PC-3 (cell line): Measurements from ENCODE around the gene CXXC1. TPM values are rescaled to one million over a fixed set of nuclear protein-coding genes. Genes with fewer than 3 reads are reported as not detected.

Experiments used
- ATAC-seq: fragments of 200-7000 bp; cut with Tn5 transposase; 2 replicates; pipeline ENCODE4 v1.9.1; 2020; ENCODE audit warnings: mild to moderate bottlenecking, moderate library complexity
- BruUV-seq: library from RNA; stranded (reverse); fragments of 400-500 nt; replicated peaks from 2 replicates; lab custom pipeline; 2021; lab: Mats Ljungman, UMichigan
- CTCF ChIA-PET: fragments of 300-600 bp; sonication (Branson Sonifier 250); formaldehyde crosslinking; loops from one replicate; lab custom pipeline; 2022; ENCODE audit warnings: antibody characterized with exemption; lab: Charles Lee
- POLR2A ChIA-PET: fragments of 300-600 bp; sonication (Branson Sonifier 250); formaldehyde crosslinking; loops from one replicate; lab custom pipeline; 2022; ENCODE audit warnings: antibody characterized with exemption; ENCODE audit not compliant: unreplicated experiment; lab: Charles Lee
- DNase-seq: peaks from one replicate; pipeline ENCODE4 v3.0.0-alpha.2; 2015
- H2AFZ ChIP-seq: fragments of 300-600 bp; sonication (generic); 2 replicates; pipeline ENCODE4 v1.6.0; 2016; ENCODE audit warnings: antibody characterized with exemption, low read length
- H3F3A ChIP-seq: fragments of 300-600 bp; sonication (generic); one replicate; pipeline ENCODE4 v1.6.0; 2017; ENCODE audit warnings: antibody characterized with exemption, low read length, control low read depth, mild to moderate bottlenecking; ENCODE audit not compliant: unreplicated experiment
- H3K27ac ChIP-seq: fragments of 300-600 bp; sonication (generic); 2 replicates; pipeline ENCODE4 v1.5.1; 2016; ENCODE audit warnings: mild to moderate bottlenecking, low read length
- H3K27me3 ChIP-seq: fragments of 300-600 bp; sonication (generic); 2 replicates; pipeline ENCODE4 v1.6.1; 2016; ENCODE audit warnings: low read length, mixed read lengths
- H3K36me3 ChIP-seq: fragments of 300-600 bp; sonication (generic); 2 replicates; pipeline ENCODE4 v1.6.1; 2016; ENCODE audit warnings: low read depth, mixed run types, low read length, mixed read lengths
- H3K4me1 ChIP-seq: fragments of 300-600 bp; sonication (generic); 2 replicates; pipeline ENCODE4 v1.5.1; 2016; ENCODE audit warnings: low read length; ENCODE audit not compliant: insufficient read depth
- H3K4me2 ChIP-seq: fragments of 300-600 bp; sonication (generic); 2 replicates; pipeline ENCODE4 v1.6.0; 2016; ENCODE audit warnings: low read length
- H3K4me3 ChIP-seq: fragments of 300-600 bp; sonication (generic); 2 replicates; pipeline ENCODE4 v1.5.1; 2016; ENCODE audit warnings: mild to moderate bottlenecking, low read length, mixed read lengths
- H3K79me2 ChIP-seq: fragments of 300-600 bp; sonication (generic); 2 replicates; pipeline ENCODE4 v1.6.1; 2017; ENCODE audit warnings: low read length, mixed read lengths
- H3K9ac ChIP-seq: fragments of 300-600 bp; sonication (generic); 2 replicates; pipeline ENCODE4 v1.6.0; 2016; ENCODE audit warnings: mild to moderate bottlenecking, low read length
- H3K9me2 ChIP-seq: fragments of 300-600 bp; sonication (generic); replicated peaks from 2 replicates; pipeline ENCODE4 v1.6.1; 2016; ENCODE audit warnings: mixed run types, low read length, mixed read lengths
- H3K9me3 ChIP-seq: fragments of 300-600 bp; sonication (generic); 2 replicates; pipeline ENCODE4 v1.6.1; 2016; ENCODE audit warnings: low read length, mixed read lengths
- H4K20me1 ChIP-seq: fragments of 300-600 bp; sonication (generic); 2 replicates; pipeline ENCODE4 v1.6.1; 2016; ENCODE audit warnings: low read length, mixed read lengths
- EZH2 ChIP-seq: fragments of 300-600 bp; sonication (generic); IDR thresholded peaks from one replicate; pipeline ENCODE4 v1.6.1; 2017; ENCODE audit warnings: antibody characterized with exemption, mild to moderate bottlenecking, low read length; ENCODE audit not compliant: unreplicated experiment
- EZH2phosphoT487 ChIP-seq: fragments of 300-600 bp; sonication (generic); IDR thresholded peaks from 2 replicates; pipeline ENCODE4 v1.6.1; 2018; ENCODE audit warnings: mild to moderate bottlenecking, antibody characterized with exemption, low read length, borderline replicate concordance
- intact Hi-C: fragments of 100-400 bp; cut with micrococcal nuclease; formaldehyde crosslinking; loops from 2 replicates; pipeline ENCODE4 v1.9.0; 2023
- total RNA-seq: library from RNA; depleted of rRNA; stranded (reverse); fragments of >200 nt; gene quantifications from 2 replicates; pipeline ENCODE4 v1.2.3, GENCODE V29; 2014
- TF ChIP-seq, protein P1 (sequence below): fragments of 300-600 bp; sonication (generic); conservative IDR thresholded peaks from 2 replicates; pipeline ENCODE4 v1.5.1; 2017; ENCODE audit warnings: antibody characterized with exemption, low read depth, mild to moderate bottlenecking, low read length

CXXC1 gene
- total RNA-seq, 1 experiment from 2014 or later: 25.4 TPM

DNA sequence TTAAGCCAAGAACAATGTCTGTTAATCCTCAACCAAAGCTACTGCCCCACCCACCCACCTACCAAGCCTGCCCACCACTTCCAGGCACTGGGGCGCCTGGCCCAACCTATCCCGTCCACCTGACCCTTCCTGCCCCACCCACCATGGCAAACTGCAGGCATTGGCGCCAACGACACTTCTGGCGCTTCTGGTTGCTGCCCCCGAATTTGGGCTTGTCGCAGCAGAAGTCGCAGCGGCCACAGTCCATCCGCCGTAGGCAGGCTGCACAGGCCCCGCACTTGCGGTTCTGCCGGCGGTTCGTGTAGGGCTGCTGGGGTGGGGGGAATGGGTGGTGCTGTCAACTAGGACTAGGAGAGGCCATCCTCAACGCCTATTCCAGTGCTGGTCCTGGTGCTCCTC lies 13.4 kb downstream of the CXXC1 start:
- no peak overlapping the region for H3K4me3 ChIP-seq
- H3K9me3 ChIP-seq: no peaks in the 10 kb centered on the region
- intact Hi-C loops: no loop called here
- DNase-seq (no peak), ATAC-seq (no peak)
- no peak overlapping the region for H3K27ac ChIP-seq
- H2AFZ ChIP-seq: no peak overlapping the region
- ChIA-PET POLR2A (no interaction called here), CTCF (no interaction called here)
- H3K4me2 ChIP-seq: no peak overlapping the region
- H3K9ac ChIP-seq: no peak overlapping the region
- H3K4me1 ChIP-seq: peaks cover 6% of the 10 kb centered on the region; the same call in 1 of the 2 replicates
- no peaks in the 10 kb centered on the region for H3F3A ChIP-seq
- BruUV-seq: no TSS peak
- TF ChIP-seq, protein P1, sequence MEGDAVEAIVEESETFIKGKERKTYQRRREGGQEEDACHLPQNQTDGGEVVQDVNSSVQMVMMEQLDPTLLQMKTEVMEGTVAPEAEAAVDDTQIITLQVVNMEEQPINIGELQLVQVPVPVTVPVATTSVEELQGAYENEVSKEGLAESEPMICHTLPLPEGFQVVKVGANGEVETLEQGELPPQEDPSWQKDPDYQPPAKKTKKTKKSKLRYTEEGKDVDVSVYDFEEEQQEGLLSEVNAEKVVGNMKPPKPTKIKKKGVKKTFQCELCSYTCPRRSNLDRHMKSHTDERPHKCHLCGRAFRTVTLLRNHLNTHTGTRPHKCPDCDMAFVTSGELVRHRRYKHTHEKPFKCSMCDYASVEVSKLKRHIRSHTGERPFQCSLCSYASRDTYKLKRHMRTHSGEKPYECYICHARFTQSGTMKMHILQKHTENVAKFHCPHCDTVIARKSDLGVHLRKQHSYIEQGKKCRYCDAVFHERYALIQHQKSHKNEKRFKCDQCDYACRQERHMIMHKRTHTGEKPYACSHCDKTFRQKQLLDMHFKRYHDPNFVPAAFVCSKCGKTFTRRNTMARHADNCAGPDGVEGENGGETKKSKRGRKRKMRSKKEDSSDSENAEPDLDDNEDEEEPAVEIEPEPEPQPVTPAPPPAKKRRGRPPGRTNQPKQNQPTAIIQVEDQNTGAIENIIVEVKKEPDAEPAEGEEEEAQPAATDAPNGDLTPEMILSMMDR: no peak
- TF ChIP-seq EZH2 (no peak), EZH2phosphoT487 (no peak)
- H3K9me2 ChIP-seq: no peaks in the 10 kb centered on the region
- no peaks in the 10 kb centered on the region for H4K20me1 ChIP-seq
- peaks cover 6% of the 10 kb centered on the region for H3K79me2 ChIP-seq
- H3K27me3 ChIP-seq: no peaks in the 10 kb centered on the region
- no peaks in the 10 kb centered on the region; the same call in 1 of the 2 replicates for H3K36me3 ChIP-seq

DNA sequence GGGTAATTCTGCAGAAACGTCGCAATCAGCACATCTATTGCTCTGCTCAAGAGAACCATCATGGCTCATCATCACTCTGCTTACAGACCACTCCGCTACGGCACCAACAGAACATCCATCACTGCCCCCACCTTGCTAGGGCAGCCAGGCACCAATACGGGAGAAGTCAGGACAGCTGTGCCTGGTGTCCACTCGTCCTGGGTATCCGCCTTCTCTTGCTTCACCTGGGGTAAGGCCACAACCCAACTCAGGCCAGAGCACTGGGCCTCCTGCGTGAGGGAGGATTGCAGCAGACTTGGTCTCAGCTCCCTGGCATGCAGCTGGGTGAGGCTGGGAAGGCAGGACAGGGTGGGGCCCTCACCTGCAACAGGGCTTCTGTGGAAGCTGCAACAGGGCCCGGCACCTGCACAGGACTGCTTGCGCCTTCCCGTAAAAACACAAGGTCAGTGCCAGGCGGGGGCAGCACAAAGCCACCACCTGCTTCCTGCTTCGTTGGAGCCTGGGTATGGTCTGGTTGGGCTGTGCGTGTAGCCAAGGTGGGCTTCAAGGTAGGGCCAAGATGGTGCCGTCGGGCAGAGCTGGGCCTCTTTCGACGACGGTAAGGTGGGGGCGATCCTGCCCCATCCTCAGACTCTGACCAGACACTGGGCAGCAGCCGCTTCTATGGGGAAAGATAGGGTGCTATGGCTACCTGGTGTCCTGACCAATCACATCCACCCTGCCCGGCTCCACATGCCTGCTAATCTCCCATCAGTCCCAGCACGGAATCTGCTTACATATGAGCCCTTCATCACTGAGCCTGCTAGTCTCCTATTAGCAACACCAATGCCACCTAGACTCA lies 14.1 kb downstream of the CXXC1 start:
- Histone ChIP-seq H3K27ac (no peak overlapping the region), H3K9me3 (no peaks in the 10 kb centered on the region), H3F3A (no peaks in the 10 kb centered on the region), H3K4me2 (no peak overlapping the region), H3K36me3 (no peaks in the 10 kb centered on the region; the same call in 1 of the 2 replicates), H3K4me1 (no peaks in the 10 kb centered on the region), H3K27me3 (no peaks in the 10 kb centered on the region), H3K4me3 (no peak overlapping the region), H2AFZ (no peak overlapping the region), H4K20me1 (no peaks in the 10 kb centered on the region), H3K9me2 (no peaks in the 10 kb centered on the region), H3K79me2 (no peaks in the 10 kb centered on the region), H3K9ac (no peak overlapping the region)
- DNase-seq (no peak), ATAC-seq (no peak)
- no TSS peak for BruUV-seq
- ChIA-PET POLR2A (no interaction called here), CTCF (no interaction called here)
- TF ChIP-seq, protein P1: no peak
- TF ChIP-seq EZH2phosphoT487 (no peak), EZH2 (no peak)
- intact Hi-C loops: no loop called here

DNA sequence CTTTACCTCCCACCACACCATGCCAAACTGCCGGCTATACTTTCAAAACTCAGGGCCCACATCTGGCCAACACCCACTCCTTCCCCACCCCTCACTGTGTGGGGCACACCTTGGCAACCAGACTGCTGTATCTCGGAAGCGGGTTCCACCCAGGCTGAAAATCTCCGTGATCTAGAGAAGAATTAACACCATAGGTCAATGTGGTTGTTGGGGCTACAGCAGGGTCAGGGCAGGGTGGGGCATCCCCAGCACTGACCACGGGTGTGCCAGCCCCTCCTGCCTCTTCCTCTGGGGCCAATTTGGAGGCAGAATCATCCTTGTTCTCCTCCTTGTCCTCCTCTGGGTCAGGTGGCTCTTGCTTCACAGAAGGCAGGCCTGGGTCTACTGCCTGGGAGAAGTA lies 14.9 kb downstream of the CXXC1 start:
- H3K4me1 ChIP-seq: no peaks in the 10 kb centered on the region
- no peaks in the 10 kb centered on the region for H3F3A ChIP-seq
- no peak overlapping the region for H3K27ac ChIP-seq
- no peak for DNase-seq
- ChIA-PET CTCF (no interaction called here), POLR2A (no interaction called here)
- H3K9me3 ChIP-seq: no peaks in the 10 kb centered on the region
- no peaks in the 10 kb centered on the region; the same call in 1 of the 2 replicates for H3K36me3 ChIP-seq
- no peak for ATAC-seq
- H4K20me1 ChIP-seq: no peaks in the 10 kb centered on the region
- H3K4me2 ChIP-seq: no peak overlapping the region
- intact Hi-C loops: no loop called here
- no peaks in the 10 kb centered on the region for H3K9me2 ChIP-seq
- TF ChIP-seq, protein P1: no peak
- TF ChIP-seq EZH2 (no peak), EZH2phosphoT487 (no peak)
- H2AFZ ChIP-seq: no peak overlapping the region
- no peak overlapping the region for H3K9ac ChIP-seq
- no peak overlapping the region for H3K4me3 ChIP-seq
- H3K27me3 ChIP-seq: no peaks in the 10 kb centered on the region
- BruUV-seq: no TSS peak
- H3K79me2 ChIP-seq: no peaks in the 10 kb centered on the region
